ENCODE measurements around the gene SPO11.

- TF ChIP-seq POLR2A (IDR thresholded peaks at IDR 0.05; ENCODE audit: extremely low read depth, insufficient read length) (no peak), CTCF (IDR thresholded peaks at IDR 0.05; ENCODE audit: low read depth, low read length) (no peak), MYC (IDR thresholded peaks at IDR 0.05; ENCODE audit: low read depth, low read length) (no peak)
Measured at GRCh38 chr20:57289391-57290177, 40.0 kb upstream of the SPO11 start.
